Activated T-cell treated with anti-CD3 and anti-CD28 coated beads, Interleukin-2, amount 50 U/mL, for 48 hours (primary cell): Measurements from ENCODE around the gene UBAC2.
A peak's percentile ranks its signal among the peaks of the same experiment; 100 is the strongest.
"Not testable (repeated sequence)": the region's sequence is repeated elsewhere in the genome, so short reads cannot be mapped to it uniquely, and the experiment has no call there.

Experiments
- DNase-seq, 2 experiments: peaks; one replicate each; pipeline ENCODE4 v3.0.0-alpha.2; 2020

UBAC2 gene

DNA sequence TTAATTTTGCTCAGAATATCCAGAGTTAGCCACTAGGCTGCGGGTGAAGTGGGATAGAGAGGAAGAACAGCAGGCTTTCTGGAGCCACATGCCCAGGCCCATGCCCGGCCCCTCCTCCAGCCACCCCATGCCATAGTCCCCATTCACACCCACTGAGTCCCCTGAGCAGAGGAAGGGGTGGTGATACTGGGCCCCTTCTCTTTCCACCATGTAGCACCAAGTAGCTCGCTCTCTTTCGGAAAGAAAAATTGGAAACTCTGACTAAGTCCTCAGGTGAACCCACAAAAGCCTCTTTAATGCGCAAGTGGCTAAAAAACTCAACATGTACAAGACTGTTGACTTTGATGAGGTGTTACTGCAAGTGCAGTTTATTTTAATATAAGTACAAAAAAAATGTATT is 183.3 kb downstream of the UBAC2 start:
- DNase-seq: peak in 1 of 2 experiments; percentile 54

DNA sequence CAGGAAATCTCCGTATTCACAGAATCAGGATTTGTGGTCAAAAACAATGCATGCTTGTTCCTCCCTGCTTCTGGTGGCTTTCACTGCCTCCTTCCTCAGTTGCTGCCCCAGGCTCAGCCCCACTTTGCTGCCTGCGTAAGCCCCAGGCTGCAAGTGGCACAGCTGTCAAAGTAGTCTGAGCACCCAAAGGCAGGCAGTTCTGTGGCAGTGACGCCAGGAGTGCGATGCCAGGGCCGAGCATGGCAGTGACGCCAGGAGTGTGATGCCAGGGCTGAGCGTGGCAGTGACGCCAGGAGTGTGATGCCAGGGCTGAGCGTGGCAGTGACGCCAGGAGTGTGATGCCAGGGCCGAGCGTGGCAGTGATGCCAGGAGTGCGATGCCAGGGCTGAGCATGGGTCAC is 183.8 kb downstream of the UBAC2 start:
- DNase-seq: peak; percentile 48 to 59

DNA sequence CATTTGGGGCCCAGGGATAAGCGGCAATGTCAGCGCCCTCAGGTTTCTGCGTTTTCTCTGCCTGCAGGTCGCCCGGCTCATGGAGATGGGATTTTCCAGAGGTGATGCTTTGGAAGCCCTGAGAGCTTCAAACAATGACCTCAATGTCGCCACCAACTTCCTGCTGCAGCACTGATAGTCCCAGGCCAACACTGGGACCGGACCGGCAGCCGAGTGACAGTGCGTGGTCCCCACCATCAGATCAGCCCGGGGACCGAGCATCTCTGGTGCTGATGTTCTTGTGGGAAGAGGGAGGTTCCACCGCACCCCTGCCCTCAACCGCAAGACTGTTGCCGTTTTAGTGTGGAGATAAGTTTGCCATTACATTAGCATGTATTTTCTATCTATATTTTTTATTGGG is 184.5 kb downstream of the UBAC2 start:
- DNase-seq: peak; percentile 22 to 26

DNA sequence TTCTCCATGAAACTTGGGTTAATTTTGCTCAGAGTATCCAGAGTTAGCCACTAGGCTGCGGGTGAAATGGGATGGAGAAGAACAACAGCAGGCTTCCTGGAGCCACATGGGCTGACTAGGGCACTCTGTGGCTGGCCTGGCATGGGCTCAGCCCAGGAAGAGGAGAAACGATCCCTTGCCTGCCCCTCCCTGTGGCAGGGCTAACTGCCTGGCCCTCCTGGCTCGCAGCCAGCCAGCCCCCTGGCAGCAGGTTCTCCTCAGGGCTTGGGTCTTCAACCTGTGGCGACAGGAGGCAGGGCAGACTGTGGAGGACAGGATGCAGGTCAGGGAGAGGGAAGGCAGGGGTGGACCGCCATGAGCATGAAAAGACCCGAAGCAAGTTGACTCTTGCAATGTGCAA is 185.3 kb downstream of the UBAC2 start:
- peak; percentile 22 to 23 for DNase-seq

DNA sequence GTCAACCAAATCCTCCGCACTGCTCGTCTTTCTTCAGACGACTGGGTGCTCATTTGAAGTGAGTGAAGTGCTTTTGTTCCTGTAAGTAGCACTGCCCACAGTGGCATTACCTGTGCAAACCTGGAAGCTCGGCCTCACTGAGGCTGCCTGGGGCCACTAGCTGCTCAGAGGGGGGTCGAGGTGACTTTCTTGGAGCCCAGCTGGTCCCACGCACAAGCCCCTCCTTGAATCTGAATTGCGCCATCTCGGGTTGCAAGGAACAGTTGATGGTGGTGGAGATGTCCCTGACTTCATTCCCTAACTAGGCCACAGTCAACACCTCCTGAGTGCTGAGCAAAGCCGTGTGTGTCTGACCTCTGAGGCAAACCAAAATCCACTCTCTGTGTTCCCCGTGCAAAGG is 185.8 kb downstream of the UBAC2 start:
- DNase-seq: peak in 1 of 2 experiments; percentile 18

DNA sequence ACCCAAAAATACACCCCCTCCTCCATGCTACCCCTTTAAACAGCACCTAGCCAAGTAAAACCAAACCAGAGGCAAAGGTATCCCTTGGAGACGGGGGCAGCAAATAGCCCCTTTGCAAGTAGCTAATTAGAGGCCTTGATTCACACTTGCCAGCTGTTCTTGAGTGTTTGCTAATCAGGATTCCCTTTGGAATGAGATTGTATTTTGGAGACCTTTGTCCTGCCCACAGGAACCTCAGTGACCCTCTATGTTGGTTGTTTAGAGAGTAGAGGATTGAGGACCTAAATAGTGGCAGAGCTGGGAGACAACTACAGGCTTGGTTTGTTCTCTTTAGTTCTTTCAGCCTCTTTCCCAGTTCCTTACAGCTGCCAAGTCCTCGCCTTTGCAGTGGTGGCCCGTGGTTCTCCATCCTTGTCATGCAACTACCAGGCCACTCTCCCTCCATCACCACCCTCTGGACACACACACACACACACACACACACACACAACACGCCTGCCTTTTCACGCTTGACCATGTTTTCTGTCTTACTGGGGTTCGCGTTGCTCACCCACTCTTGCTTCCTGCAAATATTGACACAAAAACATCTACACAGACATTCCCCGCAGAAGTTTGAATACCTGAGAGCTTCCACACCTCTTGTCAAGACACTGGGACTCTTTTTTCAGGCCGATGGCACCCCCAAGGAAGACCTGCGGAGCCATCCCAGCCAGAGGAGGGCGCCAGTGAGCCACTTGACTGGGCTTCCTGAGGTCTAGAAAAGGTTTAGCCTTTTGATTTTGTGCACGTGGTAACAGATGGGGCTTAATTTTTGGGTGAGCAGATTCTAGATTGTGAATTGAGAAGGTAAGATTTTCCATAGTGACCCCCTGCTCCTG is 186.5 kb downstream of the UBAC2 start:
- peak; percentile 95 to 98 for DNase-seq

DNA sequence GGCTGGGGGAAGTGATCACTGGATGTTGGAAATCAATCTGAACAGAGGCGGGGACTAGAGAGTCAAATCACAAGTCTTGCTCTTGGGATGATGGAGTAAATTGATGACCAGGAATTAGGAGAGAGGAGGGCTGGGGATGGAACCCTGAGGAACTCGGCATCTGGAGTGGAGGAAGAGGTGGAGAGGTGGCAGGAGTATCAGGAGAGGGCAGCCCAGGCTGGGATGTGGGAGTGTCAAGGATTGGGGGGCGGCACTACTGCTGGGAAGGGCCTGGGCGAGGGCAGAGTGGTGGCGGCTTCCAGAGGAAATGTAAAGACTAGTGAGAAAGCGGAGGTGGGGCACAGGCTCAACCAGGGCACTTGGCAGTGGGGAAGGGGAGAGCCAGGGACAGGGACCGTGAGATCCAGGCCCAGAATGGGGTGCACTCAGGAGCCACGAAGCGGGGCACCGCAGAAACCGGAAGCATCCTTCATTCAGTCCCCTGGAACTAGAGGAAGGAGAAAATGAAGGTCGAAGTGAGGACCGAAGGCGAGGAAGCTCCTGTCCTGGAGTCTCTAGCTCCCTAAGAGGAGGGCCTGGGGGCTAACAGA is 187.8 kb downstream of the UBAC2 start:
- DNase-seq: peak; percentile 20

DNA sequence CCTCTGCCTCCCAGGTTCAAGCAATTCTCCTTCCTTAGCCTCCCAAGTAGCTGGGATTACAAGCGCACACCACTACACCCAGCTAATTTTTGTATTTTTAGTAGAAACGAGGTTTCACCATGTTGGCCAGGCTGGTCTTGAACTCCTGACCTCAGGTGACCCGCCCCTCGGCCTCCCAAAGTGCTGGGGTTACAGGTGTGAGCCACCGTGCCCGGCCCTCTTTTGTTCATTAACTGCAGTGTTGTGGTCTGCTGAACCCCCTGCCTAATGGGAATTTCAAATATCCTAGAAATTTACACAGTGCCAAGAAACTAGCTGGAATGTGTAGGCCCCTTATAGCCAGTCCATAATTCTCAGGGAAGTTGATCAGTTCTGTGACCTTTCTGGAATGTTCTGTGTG is 188.4 kb downstream of the UBAC2 start:
- peak; percentile 7 to 10 for DNase-seq

DNA sequence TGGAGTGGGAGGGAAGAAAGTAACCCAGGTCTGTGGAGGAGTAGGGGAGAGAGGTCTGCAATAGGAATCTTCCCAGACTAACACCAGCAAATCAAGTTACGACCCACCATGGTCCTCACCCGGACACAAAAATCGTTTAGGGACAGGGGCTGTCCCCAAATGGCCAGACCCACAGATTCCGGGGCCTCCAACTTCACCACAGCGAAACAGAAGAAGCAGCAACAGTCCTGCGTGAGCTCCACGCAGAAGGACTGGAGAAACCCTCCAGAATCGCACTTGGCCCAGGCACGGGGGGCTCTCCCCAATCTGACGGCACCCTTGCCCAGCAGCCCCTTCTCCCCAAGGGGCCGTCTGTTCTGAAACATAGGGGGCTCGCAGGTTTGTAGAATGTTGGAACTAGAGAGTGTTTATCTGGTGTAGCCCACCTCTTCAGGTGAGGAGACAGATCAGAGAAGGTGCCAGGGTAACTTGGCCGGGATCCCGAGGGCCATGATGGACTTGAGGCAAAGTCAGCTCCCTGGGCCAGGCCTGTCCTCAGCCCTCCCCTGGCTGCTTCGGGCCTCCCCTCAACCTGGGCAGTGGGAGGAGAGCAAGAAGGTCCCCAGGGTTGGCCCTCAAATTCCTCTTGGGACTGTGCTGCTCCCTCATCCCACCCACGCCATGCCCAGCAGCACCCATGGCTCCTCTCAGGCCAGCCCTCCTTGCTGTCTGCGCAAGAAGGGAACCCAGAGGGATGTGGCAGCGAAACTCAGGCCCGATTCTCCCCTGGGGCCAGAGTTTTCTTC is 189.1 kb downstream of the UBAC2 start:
- DNase-seq: peak; percentile 14 to 19

DNA sequence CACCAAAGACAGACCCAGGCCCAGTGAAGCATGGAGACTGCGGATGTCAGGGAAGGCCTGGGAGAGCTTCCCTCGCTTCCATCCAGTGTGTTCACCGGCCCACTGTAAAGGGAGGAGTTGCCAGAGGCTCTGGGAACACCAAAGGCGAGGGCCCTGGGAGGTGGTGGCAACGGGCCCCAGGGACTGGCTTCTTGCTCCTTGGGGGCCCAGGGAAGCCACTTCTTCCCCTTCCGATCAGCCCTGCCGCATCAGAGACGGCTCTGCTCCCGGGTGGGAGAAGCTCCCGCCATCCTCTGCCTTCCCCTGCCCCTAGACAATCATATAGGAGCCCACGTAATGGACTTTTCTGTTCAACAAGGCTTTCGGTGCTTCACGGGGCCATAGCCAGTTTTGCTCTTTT is 189.9 kb downstream of the UBAC2 start:
- no peak for DNase-seq

DNA sequence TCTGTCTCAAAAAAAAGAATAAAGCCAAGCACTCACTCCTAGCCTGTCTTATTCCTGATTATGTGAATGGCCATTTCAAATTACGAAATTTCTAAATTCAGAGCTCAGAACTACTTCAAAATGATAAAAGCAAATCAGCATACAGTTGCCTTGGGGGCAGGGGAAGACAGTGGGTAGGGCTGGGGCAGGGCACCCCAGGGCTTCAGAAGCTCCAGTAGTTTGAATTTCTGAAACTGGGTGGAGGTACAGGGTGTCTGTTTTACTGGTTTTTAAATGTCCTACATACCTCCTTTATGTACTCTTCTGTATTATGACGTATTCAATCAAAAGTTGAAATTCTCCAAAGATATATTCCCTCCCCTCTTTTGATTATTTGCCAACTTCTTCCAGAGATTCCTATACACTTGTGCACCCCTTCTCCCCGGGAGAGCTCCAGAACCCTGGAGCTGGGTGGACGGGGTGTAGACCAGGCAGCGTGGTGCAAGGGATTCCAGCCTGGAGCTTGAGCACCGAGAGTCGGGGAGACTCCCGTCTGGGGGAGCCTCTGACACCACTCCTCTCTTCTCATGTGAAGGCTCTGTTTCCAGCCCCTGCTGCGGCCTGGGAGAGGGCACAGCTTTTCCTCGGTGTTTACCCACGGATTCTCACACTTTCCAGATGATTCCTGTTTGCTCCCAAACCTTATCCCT is 191.3 kb downstream of the UBAC2 start:
- DNase-seq: no peak

DNA sequence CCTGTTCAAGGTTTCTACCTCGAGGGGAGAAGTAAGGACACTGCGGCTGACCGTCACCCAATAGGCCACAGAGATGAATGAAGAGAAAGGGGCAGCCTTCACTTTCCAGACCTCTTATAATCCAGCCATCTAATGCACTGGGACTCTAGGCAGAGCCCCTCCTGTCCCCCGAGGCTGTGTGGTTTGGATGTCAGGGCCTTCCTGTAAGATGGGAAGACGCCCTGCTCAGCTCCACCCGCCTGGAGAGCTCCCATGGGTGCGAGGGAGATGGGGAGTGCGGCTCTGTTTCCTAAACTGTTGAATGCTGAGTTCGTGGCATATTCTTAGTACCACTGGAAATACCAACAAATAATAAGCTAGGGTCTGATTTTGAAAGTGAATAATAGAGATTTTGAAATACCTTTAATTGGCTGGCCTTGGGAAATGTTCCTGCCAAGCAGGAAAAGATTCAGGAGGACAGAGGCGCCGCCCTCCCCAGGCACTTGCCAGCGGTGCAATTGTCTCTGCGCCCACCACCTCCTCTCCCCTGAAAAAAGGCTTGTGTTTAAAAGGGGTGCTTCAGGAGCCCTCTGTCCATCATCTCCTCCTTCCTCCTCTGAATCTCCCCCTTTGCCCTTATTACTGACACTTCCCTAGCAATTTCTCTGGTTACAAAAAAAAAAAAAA is 191.9 kb downstream of the UBAC2 start:
- no peak for DNase-seq

DNA sequence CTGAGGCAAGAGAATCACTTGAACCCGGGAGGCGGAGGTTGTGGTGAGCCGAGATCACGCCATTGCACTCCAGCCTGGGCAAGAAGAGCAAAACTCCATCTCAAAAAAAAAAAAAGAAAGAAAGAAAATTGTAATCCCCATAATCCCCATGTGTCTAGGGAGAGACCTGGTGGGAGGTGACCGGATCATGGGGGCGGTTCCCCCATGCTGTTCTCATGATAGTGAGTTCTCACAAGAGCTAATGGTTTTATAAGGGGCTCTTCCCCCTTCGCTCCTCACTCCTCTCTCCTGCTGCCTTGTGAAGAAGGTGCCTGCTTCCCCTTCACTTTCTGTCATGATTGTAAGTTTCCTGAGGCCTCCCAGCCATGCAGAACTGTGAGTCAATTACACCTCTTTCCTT is 192.7 kb downstream of the UBAC2 start:
- DNase-seq: not testable (repeated sequence)

DNA sequence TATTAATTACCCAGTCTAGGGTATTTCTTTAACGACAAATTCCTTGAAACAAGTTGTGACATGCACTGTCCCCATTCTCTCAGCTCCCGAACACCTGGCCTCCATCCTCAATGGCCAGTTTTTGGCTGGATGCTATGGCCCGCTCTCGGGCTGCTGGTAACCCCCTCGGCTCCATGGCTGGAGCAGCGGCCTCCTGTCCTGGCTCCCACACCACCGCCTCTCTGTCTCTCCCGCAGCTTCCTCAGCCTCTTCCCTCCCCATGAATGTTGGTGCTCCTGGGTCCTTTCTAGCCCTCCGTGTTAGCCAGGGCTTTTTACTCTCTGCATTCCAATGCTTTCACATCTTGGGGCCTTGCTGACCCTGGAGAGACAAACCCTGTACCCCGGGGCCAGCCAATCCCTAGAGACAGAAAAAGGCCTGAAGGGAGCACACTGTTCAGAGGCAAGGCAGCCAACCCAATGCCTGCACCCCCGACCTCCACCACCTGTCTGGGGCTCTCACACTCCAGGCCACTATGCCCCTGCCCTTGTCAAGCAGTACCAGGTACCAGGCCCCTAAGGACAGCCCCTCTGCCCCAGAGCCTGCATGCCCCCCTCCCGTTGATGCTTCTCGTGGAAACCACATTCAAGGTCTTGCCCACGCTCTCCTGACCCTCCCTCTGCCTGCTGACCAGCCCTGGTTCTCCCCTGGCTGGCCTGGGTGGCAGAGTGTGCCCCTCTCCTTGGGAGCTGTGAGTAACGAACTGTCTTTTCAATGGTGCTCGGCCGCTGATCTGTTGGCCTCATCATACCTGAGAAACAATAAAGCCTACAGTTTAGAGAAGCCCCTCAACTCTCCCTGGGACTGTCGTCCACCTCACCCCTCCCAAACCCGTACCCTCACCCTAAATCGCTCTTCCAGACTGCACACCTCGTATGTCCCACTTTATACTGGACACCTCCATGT is 193.4 kb downstream of the UBAC2 start:
- no peak for DNase-seq

DNA sequence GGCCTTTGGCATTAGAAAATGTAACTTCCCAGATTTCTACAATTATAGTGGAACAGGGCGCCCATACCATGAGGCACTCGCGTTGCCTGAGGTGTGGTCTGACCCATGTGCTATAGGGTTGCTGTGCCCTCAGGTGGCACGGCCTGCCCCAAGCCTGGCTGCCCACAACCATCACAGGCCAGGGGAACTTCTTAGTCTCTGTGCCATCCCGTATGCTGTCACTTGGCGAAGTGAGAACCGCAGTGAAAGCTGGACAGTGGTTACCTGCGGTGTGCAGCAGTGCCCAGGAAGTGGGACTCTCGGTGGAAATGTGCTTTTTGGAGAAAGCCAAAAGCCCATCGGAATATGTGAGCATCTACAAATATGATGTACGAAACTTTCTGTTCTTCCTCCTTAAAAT is 194.8 kb downstream of the UBAC2 start:
- no peak for DNase-seq

DNA sequence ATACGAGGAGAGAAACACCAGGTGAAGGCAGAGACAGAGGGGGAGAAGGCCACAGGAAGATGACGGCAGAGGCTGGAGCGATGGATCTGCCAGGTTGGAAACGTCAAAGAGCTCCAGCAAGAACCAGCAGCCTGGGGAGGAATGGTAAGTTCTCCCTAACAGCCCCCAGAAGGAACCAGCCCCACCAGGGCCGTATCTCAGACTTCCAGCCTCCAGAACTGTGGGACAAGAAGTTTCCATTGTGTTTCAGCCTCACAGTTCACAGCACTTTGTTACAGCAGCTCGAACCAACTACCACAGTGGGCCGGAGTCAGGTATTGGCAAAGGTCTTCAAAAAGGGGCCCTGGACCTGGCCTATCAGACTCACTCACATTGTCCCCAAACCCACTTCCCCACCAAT is 195.8 kb downstream of the UBAC2 start:
- no peak for DNase-seq

DNA sequence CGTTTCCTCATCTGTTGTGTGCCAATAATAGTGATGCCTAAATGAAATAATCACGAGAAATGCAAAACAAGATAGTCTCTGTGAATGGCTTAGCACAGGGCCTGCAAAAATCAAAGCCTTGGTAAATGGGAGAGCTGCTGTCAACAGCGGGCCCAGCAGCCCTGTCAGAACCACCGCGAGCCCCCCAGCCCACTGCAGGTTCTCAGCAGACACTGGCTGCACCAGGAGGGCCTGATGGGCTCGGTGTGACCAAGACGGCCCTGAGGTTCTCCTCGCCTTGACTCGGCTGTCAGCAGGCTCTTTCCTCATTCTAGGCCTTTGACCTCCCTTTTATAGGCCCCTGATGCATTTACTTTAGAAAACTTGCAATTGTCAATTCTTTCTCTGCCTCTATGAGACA is 197.4 kb downstream of the UBAC2 start:
- no peak for DNase-seq

DNA sequence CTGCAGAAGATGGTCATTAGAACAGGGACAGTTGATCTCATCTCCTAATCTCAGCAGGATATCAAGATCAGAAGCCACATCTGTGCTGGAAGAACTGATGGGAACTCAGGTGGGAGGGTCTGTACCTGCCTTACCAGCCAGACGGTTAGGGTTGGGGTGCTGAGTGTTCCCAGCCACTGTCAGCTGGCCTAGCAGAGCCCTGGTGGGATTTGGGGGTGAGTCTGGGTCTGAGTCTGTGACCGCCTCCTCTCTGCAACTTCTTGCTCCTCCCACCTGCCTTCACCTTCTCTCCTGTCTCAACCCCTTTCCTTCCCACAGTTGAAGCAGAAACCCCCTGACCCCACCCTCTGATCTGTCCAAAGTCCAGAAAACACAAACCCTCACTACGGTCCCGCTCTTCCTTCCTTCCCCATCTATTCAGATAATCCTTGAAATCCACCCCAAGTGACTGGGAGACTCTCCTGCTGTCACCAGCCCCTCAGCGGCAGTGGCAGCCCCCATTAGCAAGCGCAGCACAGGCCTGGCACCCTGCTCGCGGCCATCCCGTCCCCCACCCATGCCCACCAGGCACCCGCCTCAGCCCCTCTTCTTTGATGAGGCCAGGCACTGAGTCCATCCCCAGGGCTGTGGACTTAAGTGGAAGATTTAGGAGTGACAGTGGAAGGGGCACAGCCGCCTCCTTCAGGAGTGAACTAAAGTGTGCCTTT is 198.4 kb downstream of the UBAC2 start:
- no peak for DNase-seq

DNA sequence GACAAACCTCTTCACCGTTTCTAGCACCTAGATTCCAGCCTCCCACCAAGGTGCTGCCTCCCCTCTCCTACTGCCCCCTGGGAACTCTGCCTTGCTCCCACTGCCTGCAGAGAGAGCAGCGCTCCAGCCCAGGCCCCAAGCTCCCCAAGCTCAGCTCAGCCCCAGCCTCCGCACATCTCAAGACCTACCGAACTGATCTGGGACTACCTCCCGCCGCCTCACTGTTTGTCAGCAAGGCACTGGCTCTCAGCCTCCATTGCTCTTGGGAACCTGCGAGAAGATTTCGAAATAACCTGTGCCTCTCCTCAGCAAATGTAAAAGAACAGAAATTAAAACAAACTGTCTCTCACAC is 198.9 kb downstream of the UBAC2 start:
- no peak for DNase-seq

DNA sequence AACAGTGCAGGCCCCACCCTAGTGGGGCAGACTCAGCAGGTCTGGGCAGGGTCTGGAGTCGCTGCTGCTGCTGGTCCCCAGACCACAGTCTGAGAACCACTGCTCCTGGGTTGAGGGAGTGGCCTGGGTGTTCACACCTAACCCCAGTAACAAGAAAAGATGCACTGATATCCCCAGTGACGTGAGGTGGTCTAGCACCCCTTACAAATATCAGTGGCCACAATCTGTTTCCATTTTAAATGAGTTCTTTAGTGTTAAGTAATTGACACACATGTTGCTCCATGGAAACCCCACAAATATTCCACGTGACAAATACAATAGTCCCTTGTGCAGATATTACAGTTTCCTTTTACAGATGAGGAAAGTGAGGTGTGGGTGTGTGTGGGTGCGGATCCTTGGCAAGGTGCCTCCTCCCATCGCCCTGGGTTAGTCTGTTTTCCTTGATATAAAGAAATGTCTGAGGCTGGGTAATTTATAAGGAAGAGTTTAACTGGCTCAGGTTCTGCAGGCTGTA is 202.9 kb downstream of the UBAC2 start:
- no peak for DNase-seq
